ENCODE data around the gene XRRA1.

DNA sequence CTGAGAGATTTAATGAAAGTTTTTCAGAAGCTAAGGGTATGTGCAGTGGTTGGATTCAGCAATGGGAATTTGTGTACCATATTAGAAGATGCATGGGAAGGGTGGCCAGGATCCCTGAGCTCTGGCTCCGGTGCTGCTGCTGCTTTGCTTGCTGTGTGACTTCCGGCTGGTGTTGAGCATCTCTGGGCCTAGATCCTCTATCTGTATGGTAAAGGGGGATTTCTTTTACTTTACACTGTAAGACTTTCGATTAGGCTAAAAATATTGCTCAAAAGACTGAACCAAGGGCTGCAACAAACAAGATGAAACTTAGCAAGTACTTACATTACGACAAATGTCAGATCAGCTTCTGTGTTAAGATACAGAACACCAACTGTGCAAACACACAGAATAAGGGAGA, 39.1 kb downstream of the XRRA1 start:
- TF ChIP-seq POLR2AphosphoS5 (IDR thresholded peaks at IDR 0.05) (no peak), POLR2A (IDR thresholded peaks at IDR 0.05) (no peak), EP300 (IDR thresholded peaks at IDR 0.05) (no peak)
- TF ChIP-seq, protein P1, sequence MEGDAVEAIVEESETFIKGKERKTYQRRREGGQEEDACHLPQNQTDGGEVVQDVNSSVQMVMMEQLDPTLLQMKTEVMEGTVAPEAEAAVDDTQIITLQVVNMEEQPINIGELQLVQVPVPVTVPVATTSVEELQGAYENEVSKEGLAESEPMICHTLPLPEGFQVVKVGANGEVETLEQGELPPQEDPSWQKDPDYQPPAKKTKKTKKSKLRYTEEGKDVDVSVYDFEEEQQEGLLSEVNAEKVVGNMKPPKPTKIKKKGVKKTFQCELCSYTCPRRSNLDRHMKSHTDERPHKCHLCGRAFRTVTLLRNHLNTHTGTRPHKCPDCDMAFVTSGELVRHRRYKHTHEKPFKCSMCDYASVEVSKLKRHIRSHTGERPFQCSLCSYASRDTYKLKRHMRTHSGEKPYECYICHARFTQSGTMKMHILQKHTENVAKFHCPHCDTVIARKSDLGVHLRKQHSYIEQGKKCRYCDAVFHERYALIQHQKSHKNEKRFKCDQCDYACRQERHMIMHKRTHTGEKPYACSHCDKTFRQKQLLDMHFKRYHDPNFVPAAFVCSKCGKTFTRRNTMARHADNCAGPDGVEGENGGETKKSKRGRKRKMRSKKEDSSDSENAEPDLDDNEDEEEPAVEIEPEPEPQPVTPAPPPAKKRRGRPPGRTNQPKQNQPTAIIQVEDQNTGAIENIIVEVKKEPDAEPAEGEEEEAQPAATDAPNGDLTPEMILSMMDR (IDR thresholded peaks at IDR 0.05): no peak
